HG03045 (cell line): Measurements from ENCODE around the gene DGAT2.
"Not testable (repeated sequence)": the region's sequence is repeated elsewhere in the genome, so short reads cannot be mapped to it uniquely, and the experiment has no call there.

ENCODE experiments used
- ATAC-seq: cut with Tn5 transposase; IDR thresholded peaks from one replicate; pipeline ENCODE4 v1.9.1; 2021; ENCODE audit warnings: mild to moderate bottlenecking, moderate library complexity; ENCODE audit not compliant: unreplicated experiment

DGAT2 gene

GRCh38 chr11:75768112-75768908, at the start of gene DGAT2:
TSS of gene DGAT2 (plus strand) at chr11:75768778. CDS start at chr11:75768992, 214 bp downstream.
- ATAC-seq, result peak; percentile 79

- ATAC-seq, result no peak
Observed at GRCh38 chr11:75719340-75720239, 49.0 kb upstream of the DGAT2 start.

GRCh38 chr11:75720639-75721038, 47.9 kb upstream of the DGAT2 start:
- no peak for ATAC-seq

- ATAC-seq, result no peak
Observed at GRCh38 chr11:75721852-75722668, 46.5 kb upstream of the DGAT2 start.

GRCh38 chr11:75722669-75723042, 45.9 kb upstream of the DGAT2 start:
- no peak for ATAC-seq

GRCh38 chr11:75725547-75726320, 42.8 kb upstream of the DGAT2 start:
- no peak for ATAC-seq

GRCh38 chr11:75728992-75729391, 39.6 kb upstream of the DGAT2 start:
- ATAC-seq, result no peak

GRCh38 chr11:75731095-75731494, 37.5 kb upstream of the DGAT2 start:
- ATAC-seq, result no peak

GRCh38 chr11:75733071-75733430, 35.5 kb upstream of the DGAT2 start:
- ATAC-seq, result no peak

GRCh38 chr11:75733431-75734107, 35.0 kb upstream of the DGAT2 start:
- ATAC-seq, result no peak

GRCh38 chr11:75734491-75735180, 33.9 kb upstream of the DGAT2 start:
- ATAC-seq, result no peak

GRCh38 chr11:75735181-75735845, 33.3 kb upstream of the DGAT2 start:
- no peak for ATAC-seq

GRCh38 chr11:75737314-75737713, 31.3 kb upstream of the DGAT2 start:
- no peak for ATAC-seq

- no peak for ATAC-seq
Observed at GRCh38 chr11:75740681-75741080, 27.9 kb upstream of the DGAT2 start.

GRCh38 chr11:75743159-75743558, 25.4 kb upstream of the DGAT2 start:
- ATAC-seq, result not testable (repeated sequence)

GRCh38 chr11:75743711-75744563, 24.6 kb upstream of the DGAT2 start:
- ATAC-seq, result no peak

- no peak for ATAC-seq
Observed at GRCh38 chr11:75745807-75746206, 22.8 kb upstream of the DGAT2 start.
